HG03460 (cell line): ENCODE data around the gene CIAPIN1.
"Not testable (repeated sequence)": the region's sequence is repeated elsewhere in the genome, so short reads cannot be mapped to it uniquely, and the experiment has no call there.

Experiments
- ATAC-seq: cut with Tn5 transposase; IDR thresholded peaks from one replicate; pipeline ENCODE4 v1.9.1; 2021; ENCODE audit not compliant: unreplicated experiment

The CIAPIN1 gene

DNA sequence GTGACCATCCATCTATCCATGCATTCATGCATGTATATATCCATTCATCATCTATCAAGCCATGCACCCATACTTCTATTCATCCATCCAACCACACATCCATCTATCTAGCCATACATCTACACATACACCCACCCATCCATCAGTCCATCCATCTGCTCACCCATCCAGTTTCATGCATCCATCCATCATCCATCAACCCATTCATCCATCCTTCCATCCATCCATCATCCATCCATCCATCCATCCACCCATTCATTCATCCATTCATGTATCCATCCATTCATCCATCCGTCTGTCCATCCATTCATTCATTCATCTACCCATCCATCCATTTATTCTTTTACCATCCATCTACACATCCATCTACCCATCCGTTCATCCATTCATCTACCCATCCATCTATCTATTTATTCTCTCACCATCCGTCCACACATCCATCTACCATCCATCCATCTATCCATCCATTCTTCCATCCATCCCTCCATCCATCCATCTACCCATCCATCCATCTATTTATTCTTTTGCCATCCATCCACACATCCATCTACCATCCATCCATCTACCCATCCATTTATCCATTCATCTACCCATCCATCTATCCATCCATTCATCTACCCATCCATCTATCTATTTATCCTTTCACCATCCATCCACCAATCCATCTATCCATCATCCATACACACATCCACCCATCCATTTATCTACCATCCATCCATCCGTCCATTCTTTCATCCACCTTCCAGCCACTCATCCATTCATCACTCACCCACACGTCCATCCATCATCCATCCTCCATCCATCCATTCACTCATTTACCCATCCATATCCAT lies 39.4 kb downstream of the CIAPIN1 start:
- ATAC-seq, result no peak

DNA sequence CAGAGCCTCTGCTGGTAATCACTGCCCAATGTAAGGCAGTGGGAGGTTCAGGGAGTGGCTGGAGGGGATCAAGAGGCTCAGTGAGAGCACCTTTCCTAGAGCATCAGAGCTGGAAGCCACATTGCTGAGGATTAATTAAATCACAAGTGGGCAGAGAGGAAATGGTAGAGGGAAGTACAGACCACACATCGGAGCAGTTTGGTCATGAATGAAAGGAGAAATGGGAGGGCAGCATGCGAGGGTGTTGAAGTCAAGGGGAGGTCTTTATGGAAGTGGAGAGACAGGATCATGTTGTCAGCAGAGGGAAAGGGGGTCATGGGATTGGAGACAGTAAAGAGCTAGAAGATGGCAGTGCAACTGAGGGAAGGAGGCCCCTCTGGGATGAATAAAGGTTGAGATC lies 40.3 kb downstream of the CIAPIN1 start:
- no peak for ATAC-seq

DNA sequence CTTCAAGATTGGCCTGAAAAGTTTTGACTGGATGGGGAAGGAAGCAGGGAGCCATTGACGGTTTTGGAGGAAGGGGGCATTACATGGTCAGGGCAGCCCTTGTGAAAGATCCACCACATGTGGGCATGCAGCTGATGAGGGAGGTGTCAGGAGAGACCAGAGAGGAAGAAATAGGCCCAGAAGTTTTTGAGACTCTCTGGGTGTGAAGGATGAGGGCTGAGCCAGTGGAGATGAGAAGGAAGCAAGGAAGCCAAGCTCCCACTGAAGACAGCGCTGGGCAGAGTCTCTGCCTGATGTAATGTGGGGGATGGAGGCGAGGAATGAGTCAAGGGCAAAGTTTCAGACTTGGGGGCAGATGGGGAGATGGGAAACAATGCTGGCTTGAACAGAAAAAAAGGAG lies 42.1 kb downstream of the CIAPIN1 start:
- ATAC-seq, result no peak

DNA sequence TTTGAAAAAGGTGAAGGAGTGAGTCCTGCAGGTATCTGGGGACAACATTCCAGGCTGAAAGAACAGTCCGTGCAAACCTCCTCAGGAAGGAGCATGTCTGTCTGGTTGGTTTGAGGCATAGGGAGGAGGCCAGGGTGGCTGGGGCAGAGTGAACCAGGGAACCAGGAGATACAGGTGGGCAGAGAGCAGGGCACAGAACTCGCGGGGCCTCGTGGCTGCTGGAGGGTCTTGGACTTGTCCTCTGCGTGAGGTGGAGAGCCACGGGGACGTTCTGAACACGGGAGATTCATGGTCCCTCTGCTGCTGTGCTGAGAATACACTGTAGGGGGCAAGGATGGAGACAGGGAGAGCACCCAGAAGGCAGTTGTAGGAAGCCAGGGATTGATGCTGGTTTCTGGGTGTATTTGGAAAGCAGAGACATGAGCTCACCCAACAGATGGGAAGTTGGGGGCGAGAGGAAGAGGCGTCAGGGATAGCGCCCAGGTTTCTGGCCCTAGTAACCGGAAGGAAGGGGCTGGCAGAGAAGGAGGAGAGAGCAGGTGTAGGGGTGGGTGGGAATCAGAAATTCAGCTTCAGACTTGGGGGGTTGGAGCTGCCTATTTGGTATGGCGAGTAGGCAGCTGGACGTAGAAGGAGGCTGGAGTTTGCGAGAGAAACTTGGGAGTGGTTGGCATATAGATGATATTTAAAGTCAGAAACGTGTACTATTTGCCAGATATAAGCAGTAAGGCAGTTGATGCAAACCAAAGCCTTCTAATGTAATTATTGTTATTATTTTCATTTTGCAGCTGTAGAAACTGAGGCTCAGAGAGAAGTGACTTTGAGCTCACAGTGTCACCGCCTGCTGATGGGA lies 43.0 kb downstream of the CIAPIN1 start, which contains the start of gene CCL17:
Gene CCL17, plus strand, starts transcription at position 803 of the 853 bp plus-strand sequence. CDS start 9,166 bp downstream, outside the sequence.
- ATAC-seq, result no peak

DNA sequence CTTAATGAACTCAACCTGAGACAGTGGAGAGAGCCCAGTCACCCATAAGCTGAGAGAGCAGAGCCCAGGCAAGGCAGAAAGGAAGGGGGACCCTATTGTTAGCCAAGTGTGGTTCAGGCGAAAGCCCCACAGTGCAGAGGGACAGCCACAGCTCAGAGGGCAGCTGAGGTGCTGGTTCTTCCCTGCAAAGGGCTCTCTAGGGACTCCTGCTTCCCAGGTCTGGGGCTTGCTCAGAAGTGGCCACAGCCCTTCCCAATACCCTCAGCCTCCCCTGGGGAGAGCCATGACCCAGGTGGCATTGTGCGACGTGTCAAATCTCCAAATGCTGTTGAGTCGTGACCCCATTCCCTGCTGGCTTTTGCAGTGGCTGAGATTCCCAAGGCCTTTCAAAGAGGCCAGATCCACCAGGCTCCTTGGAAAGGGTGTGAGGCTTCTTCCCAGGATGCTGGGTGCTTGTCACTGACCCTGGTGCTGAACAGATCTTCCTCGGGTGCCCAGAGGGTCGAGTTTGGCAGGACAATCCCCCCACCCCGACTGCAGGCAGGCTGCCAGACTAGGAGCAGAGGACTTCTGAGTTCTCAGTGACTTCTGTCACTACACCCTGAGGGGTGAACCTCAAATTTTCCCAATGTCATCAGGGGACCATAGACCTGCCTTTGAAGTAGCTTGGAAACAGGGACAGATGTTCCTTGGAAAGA lies 45.1 kb downstream of the CIAPIN1 start:
- no peak for ATAC-seq

DNA sequence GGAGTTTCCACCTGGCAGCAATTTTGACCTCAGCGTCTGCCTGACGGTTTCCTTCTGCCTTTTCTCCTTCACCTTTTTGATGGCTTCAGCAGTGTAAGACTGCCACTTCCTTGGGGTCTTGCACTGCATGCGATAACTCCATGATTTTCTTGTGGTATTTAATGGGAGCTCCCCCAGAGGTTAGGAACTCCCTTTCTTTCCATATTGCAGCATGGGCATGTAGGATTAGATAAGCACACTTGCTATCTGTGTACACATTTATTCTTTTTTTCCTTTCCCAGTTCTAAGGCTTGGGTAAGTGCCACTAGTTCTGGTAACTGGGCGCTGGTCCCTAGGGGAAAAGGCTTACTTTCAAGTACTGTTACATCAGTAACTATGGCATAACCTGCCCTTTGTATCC lies 49.7 kb downstream of the CIAPIN1 start:
- ATAC-seq, result not testable (repeated sequence)

DNA sequence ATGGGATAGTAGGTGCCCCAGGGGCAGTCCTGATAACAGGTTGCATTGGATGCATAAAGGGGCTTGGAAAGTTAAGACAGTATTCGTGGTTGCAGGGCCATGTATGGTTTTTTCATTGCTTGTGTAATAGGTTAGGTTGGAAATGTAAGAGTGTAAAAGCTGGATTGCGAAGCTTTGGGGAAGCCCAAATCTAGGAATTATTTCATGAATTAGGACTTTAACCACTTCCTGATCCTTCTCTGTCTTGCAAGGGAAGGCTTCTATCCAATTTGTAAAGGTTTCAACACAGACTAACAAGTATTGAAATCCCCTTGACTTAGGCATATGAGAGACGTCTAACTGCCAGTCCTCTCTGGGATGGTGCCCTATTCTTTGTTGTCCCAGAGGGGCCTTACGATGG lies 50.4 kb downstream of the CIAPIN1 start:
- no peak for ATAC-seq

DNA sequence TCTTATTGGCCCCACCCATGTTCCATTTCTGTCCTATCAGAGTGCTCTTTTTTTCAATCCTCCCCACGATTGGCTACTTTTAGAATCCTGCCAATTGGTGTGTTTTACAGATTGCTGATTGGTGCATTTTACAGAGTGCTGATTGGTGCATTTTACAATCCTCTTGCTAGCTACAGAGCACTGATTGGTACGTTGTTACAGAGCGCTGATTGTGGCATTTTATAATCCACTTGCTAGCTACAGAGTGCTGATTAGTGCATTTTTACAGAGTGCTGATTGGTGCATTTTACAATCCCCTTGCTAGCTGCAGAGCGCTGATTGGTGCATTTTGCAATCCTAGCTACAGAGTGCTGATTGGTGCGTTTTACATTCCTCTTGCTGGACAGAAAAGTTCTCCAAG lies 52.2 kb downstream of the CIAPIN1 start:
- no peak for ATAC-seq

DNA sequence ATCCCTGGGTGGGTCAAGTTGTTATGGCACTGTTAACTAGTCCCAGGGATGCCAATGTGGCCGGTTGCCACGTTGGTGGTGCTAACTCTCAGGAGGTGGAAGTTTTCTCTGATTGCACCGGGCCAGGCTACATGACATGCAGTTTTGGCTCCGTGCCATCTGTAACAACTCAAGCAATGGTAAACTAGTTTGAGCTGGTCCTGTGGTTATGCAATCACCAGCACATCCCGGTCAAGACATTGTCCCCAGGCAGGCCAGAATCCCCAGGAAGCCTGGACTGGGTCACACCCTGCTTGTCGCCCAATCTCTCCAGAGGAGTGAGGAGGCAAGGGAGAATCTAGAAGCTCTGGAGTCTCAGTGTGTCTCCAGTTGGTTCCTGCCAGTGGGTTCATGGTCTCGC lies 52.7 kb downstream of the CIAPIN1 start:
- ATAC-seq, result no peak

DNA sequence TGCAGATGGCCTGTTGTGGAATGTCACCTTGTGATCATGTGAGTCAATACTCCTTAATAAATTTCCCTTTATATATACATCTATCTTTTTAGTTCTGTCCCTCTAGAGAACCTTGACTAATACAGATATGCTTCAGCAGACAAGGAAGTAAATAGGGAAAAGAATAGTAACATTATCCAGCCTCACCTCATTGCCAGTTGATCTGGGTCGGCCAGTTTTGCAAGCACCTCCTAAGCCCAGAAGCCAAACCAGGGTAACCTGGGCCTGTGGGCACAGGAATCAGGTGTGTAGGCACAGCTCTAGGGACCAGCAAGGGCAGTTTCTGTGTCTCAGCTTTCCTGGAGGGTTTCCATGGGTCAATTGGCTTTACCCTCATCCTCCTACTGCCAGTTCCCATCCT lies 54.5 kb downstream of the CIAPIN1 start:
- no peak for ATAC-seq

DNA sequence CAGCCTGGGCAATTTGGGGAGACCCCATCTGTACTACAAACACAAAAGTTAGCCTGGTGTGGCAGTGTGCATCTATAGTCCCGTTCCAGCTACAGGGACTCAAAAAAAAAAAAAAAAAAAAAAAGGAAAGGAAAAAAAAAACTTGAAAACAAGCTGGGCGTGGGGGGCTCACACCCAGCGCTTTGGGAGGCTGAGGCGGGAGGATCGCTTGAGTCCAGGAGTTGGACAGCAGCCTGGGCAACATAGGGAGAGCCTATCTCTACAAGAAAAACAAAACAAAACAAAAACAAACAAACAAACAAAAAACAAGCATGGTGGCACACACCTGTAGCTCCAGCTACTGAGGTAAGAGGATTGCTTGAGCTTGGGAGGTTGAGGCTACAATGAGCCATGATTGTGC lies 55.5 kb downstream of the CIAPIN1 start:
- no peak for ATAC-seq

DNA sequence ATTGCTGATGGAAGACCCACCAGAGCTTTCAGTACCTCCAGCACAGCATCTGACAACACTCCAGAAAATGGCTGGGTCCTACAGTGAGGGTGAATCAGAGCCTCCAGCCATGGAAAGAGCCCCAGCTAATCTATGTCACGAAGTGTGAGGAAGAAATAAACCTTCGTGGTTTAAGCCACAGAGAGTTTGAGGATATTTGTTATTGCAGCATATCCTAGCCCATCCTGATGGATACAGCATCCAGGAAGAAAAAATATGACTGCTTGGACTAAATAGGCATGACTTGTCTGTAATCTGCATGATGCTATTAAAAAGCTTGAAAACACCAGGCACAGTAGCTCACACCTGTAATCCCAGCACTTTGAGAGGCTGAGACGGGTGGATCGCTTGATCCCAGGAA lies 55.9 kb downstream of the CIAPIN1 start:
- ATAC-seq, result no peak

DNA sequence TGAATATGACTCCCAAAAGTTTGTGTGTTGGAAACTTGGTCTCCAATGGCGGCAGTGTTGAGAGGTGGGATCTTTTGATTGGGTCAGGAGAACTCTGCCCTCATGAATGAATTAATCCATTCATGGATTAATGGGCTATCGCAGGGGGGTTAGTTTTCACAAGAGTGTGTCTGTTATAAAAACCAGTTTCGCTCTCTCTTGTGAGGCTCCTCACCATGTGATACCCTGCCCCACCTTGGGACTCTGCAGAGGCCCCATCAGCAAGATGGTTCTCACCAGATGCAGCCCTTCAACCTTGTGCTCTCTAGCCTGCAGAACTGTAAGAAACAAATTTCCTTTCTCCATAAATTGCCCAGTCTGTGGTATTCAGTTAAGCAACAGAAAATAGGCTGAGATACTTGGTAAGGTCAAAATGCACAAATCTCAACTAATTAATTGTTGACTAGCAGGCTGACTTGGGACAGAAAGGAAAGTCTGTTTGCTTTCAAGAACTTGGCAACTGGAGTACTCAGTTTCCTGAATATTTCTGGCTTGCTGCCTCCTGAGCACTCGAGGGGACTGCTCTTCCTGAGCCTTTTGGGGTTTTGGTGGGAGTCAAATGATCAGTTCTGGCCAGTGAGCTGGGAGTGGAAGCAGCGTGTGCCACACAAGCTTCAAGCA lies 56.4 kb downstream of the CIAPIN1 start:
- no peak for ATAC-seq

DNA sequence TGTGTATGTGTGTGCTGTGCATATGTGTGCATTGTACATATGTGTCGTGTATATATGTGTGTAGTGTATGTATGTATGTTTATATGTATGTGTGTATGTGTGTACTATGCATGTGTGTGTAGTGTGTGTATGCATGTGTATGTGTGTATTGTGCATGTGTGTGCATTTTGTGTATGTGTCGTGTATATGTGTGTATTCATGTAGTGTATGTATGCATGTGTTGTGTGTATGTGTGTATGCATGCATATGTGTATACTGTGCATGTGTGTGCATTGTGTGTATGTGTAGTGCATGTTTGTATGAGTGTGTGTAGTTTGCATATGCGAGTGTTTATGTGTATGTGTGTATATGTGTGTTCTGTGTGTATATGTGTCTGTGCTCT lies 58.1 kb downstream of the CIAPIN1 start:
- ATAC-seq, result no peak

DNA sequence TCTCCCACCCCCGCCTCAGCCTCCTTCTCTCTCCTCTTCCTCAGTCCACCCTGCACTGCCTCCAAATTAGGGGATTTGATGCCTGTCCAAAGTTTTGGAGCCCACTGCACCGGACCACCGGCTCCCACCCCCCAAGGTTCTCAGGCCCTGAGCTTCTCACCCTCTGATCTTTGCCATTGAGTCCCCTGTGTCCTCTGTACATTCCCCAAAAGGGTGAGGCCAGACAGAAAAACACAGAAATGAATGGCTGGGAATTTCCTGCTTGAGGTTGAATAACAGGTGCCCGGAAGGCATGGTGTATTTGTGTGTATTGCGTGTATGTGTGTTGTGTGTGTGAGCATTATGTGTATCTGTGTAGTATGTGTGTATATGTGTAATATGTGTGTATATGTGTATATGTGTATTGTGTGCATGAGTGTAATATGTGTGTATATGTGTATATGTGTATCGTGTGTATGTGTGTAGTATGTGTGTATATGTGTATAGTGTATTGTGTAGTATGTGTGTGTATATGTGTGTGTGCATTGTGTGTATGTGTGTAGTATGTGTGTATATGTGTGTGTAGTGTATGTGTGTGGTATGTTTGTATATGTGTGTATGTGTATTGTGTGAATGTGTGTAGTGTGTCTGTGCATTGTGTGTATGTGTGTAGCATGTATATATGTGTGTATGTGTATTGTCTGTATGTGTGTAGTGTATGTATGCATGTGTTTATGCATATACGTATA lies 58.7 kb downstream of the CIAPIN1 start:
- no peak for ATAC-seq

DNA sequence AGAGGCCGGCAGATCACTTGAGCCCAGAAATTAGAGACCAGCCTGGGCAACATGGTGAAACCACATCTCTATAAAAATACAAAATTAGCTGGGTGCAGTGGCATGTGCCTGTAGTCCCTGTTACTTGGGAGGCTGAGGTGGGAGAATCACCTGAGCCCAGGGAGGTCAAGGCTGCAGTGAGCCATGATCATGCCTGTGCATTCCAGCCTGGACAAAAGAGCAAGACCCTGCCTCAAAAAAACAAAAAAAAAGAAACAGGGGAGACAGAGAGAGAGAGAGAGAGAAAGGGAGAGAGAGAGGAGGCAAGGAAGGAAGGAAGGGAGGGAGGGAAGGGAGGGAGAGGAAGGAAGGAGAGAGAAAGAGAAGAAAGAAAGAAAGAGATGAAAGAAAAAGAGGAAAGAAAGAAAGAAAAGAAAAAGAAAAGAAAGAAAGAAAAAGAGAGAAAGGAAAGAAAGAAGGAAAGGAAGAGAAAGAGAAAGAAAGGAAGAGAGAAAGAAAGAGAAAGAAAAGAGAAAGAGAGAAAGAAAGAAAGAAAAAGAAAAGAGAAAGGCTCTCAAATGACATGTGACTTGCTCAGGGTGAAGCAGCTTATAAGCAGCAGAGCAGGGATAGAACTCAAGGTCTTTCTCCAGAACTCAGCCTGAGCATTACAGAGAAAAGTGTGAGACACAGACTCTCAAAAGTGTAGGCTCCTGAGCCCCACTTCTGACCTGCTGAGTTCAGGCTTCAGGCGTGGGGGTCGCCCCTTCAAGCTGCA lies 59.4 kb downstream of the CIAPIN1 start:
- no peak for ATAC-seq

DNA sequence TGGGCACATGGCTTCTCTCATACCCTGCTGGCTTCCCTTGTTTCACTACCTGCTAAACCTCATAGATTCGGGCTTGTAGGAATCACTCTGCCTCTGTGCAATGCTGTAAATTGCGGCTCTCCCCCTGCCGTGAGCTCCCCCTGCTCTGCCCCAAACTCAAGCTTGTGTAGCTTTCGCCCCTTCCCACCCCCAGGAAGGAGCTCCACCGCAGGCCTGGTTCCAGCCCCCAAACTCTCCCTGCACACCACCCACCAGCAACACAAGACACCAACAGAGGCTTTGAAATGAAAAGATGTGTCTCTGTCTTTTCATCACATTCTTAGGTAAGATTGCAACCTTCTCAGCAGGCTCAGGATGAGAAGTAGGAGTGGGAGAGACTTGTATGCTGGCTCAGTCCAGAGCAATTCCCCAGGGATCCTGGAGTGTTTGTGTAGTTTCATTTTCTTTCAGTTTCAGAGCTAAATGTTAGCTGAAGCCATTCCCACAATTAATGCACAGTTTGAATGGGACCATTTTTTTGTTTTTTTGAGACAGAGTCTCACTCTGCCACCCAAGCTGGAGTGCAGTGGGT lies 60.7 kb downstream of the CIAPIN1 start:
- ATAC-seq, result no peak

DNA sequence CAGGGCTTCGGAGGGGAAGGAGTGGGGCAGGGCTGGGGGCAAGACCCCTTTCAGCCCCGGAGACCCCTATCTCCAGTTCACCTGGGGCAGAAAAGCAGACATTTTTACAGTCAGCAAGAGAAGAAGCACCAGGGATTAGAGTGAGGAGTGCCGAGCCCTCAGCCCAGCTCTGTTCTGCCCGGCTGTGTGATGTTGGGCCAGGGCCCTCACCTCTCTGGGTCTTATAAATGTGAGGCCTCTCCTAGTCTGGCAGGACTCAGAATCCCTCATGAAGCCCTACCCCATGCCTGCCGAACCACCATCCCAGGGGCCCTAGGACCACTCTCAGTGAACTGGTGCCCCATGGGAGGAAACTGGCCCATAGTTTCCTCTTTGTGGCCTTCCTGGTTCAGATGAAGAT lies 62.1 kb downstream of the CIAPIN1 start:
- ATAC-seq, result no peak
